ENCODE results near the gene PTK6. TPM values are rescaled to one million over a fixed set of nuclear protein-coding genes. Genes with fewer than 3 reads are reported as not detected.

Gene PTK6
- total RNA-seq: under 1 TPM in 1 of 4 donors, not detected in 3; 0.11 TPM

DNA sequence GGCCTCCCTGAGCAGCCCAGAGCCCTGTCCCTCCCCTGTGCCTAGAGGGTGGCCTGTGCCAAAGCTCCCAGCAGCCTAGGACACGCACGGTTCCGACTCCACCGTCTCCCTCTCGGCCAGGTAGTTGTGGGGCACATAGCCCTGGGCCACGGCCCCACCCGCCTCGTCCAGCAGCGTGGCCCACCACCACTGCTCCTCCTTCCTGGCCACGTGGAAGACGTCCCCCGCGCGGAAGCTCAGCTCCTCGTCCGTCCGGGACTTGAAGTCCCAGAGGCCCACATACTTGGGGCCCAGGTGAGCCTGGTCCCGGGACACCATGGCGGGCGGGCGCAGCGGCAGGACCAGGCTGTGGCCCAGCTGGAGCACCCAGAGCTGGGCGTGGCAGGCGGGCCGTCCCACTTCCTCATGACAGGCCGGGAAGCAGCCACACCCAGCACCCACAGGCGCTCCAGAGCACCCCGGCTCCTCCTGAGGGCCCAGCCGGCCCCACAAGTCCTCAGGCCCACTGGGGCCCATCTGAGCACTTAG lies at the start of gene PTK6:
PTK6 (minus strand) TSS at position 380 of the 528 bp plus-strand sequence; CDS start at position 318, 62 bp downstream.
- Histone ChIP-seq H3K27me3 (no peaks in the 10 kb centered on the region), H3K9me3 (no peaks in the 10 kb centered on the region), H3K4me3 (replicated peaks in 1 of 3) (peak within 1 kb of the TSS in 1 of 3 donors; percentile 16), H3K36me3 (no peaks in the 10 kb centered on the region), H3K4me1 (peaks cover 11 to 21% of the 10 kb centered on the region in 2 donors), H3K27ac (peak within 1 kb of the TSS; percentile 62 to 76 (median 72))
- no peak for DNase-seq
- intact Hi-C loops (cut with DNase I): loop anchor here (2.0 to 10.0 kb wide), 5 partner anchors 205 to 528 kb away; partner anchors contain the start of genes ABHD16B and TCEA2
- TF ChIP-seq, protein P1, sequence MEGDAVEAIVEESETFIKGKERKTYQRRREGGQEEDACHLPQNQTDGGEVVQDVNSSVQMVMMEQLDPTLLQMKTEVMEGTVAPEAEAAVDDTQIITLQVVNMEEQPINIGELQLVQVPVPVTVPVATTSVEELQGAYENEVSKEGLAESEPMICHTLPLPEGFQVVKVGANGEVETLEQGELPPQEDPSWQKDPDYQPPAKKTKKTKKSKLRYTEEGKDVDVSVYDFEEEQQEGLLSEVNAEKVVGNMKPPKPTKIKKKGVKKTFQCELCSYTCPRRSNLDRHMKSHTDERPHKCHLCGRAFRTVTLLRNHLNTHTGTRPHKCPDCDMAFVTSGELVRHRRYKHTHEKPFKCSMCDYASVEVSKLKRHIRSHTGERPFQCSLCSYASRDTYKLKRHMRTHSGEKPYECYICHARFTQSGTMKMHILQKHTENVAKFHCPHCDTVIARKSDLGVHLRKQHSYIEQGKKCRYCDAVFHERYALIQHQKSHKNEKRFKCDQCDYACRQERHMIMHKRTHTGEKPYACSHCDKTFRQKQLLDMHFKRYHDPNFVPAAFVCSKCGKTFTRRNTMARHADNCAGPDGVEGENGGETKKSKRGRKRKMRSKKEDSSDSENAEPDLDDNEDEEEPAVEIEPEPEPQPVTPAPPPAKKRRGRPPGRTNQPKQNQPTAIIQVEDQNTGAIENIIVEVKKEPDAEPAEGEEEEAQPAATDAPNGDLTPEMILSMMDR (IDR thresholded peaks at IDR 0.05): no peak
- TF ChIP-seq POLR2A (IDR thresholded peaks at IDR 0.05): no peak
- WGBS, 2 donors: 90 to 93% methylated on average over 14 to 28 of the region's 29 CpGs

DNA sequence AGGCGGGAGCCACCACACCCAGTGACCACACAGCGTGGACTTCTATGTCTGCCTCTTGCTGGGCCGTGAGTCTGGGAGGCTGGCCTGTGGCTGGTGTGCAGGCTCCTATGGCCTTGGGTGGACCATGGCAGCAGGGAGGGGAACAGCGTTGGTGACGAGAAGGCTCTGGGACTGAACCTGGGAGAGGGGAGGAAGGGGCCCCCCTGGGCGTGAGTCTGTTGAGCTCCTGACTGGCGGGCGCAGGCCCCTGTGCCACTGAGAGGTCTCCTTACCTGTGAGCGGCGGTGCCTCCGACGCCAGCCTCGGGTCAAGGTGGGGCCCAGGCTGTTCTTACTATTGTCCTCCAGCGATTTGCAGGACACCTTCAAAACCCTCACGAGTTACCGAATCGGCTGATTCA lies 49.6 kb upstream of the PTK6 start:
- TF ChIP-seq, protein P1 (IDR thresholded peaks at IDR 0.05): no peak
- TF ChIP-seq POLR2A (IDR thresholded peaks at IDR 0.05): no peak
- no peak for DNase-seq
- intact Hi-C loops (cut with DNase I): no loop called here
- Histone ChIP-seq H3K4me3 (replicated peaks in 1 of 3) (no peak overlapping the region), H3K27me3 (no peaks in the 10 kb centered on the region), H3K4me1 (no peaks in the 10 kb centered on the region), H3K9me3 (no peaks in the 10 kb centered on the region), H3K36me3 (peaks cover 27 to 28% of the 10 kb centered on the region in 2 donors), H3K27ac (no peak overlapping the region)
- 92 to 95% methylated on average over 7 to 11 of the region's 17 CpGs for WGBS, 2 donors

DNA sequence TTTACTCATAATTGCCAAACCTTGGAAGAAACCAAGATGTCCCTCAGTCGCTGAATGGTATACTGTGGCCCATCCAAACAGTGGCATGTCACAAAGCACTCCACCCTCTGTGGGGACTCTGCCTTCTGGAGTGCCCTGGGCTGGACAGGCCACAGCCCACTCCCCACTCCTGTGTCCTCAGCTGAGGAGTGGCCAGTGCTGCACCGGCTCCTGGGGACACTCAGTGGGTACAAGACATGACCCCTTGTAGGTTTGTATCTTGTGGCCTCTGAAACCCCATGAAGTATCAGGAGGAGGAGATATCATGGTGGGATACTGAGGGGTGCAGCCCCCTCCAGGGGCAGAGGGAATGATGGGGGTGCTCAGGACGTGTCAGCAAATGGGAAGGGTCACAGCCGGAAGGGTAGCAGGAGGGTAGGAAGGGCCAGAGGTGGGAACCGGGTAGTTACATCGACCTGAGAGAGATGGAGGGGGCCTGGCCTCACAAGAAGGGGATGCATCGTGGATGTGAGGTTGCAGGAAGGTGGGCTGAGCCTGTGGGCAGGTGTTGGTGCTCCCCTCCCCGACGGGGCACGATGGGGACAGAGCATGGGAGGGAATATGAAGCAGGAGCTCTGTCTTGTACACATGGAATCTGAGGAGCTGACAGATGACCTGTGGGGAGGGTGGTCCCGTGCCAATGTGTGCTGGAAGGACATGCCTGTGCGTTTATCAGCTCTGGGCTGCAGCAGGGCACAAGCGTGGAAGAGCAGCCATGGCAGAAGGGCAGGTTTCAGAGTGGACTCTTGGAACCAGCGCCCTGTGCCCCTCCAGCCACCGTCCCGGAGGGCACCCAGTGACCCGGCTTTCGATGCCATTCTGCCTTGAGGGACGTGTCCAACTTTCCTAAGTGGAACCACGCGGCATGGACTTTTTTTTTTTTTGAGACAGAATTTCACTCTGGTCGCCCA lies 48.7 kb upstream of the PTK6 start:
- 82 to 83% methylated on average over 17 to 22 of the region's 22 CpGs for WGBS, 2 donors
- Histone ChIP-seq H3K27ac (no peak overlapping the region), H3K9me3 (no peaks in the 10 kb centered on the region), H3K27me3 (no peaks in the 10 kb centered on the region), H3K4me1 (no peaks in the 10 kb centered on the region), H3K36me3 (peaks cover 18 to 19% of the 10 kb centered on the region in 2 donors), H3K4me3 (replicated peaks in 1 of 3) (no peak overlapping the region)
- intact Hi-C loops (cut with DNase I): no loop called here
- no peak for DNase-seq
- TF ChIP-seq POLR2A (IDR thresholded peaks at IDR 0.05): no peak
- TF ChIP-seq, protein P1 (IDR thresholded peaks at IDR 0.05): no peak

DNA sequence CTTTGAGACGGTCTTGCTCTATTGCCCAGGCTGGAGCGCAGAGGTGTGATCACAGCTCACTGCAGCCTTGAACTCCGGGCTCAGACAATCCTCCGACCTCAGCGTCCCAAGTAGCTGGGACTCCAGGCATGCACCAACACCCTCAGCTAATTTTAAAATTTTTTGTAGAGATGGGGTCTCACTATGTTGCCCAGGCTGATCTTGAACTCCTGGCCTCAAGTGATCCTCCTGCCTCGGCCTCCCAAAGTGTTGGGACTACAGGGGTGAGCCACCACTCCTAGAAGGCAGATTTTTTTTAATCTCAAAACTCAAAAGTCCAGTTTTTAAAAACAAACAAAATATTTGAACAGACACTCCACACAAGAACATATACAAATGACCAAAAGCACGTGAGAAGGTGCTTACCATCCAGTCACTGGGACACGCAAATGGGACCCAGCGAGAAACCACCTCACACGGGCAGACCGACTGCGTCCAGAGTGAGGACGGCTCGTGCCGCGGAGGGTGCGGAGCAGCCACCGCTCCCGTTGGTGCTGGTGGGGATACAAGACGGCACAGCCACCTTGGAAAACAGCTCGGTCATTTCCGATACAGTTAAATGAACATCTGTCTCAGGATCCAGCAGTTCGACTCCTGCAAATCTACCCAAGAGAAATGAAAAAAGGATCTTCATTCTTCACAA lies 45.3 kb upstream of the PTK6 start:
- 75 to 90% methylated on average over 23 of the region's 23 CpGs for WGBS, 2 donors
- Histone ChIP-seq H3K27ac (peak overlapping the region in 1 of 3 donors; percentile 58), H3K27me3 (no peaks in the 10 kb centered on the region), H3K9me3 (no peaks in the 10 kb centered on the region), H3K4me3 (replicated peaks in 1 of 3) (no peak overlapping the region), H3K36me3 (no peaks in the 10 kb centered on the region), H3K4me1 (peaks cover 0 to 2% of the 10 kb centered on the region in 2 donors)
- intact Hi-C loops (cut with DNase I): no loop called here
- DNase-seq: no peak
- no peak for TF ChIP-seq POLR2A (IDR thresholded peaks at IDR 0.05)
- TF ChIP-seq, protein P1 (IDR thresholded peaks at IDR 0.05): no peak
